ENCODE measurements around the gene KREMEN2.
A peak's percentile ranks its signal among the peaks of the same experiment; 100 is the strongest.
"Not testable (repeated sequence)": the region's sequence is repeated elsewhere in the genome, so short reads cannot be mapped to it uniquely, and the experiment has no call there.

The KREMEN2 gene

GRCh38 chr16:2963723-2964474 is at the start of gene KREMEN2:
Gene KREMEN2, plus strand, starts transcription at chr16:2964275. Its CDS starts 246 bp downstream, at chr16:2964521.
- DNase-seq (ENCODE audit: low read depth in 2 of 3, low spot score in 2 of 3) = no peak

- DNase-seq (ENCODE audit: low read depth in 2 of 3, low spot score in 2 of 3) = no peak
Observed at GRCh38 chr16:2915196-2915929, 48.7 kb upstream of the KREMEN2 start.

- DNase-seq (ENCODE audit: low read depth in 2 of 3, low spot score in 2 of 3) = peak in 2 of 3 experiments; percentile 20 to 36
Observed at GRCh38 chr16:2919511-2920255, 44.4 kb upstream of the KREMEN2 start.

- no peak for DNase-seq (ENCODE audit: low read depth in 2 of 3, low spot score in 2 of 3)
Observed at GRCh38 chr16:2923481-2923880, 40.6 kb upstream of the KREMEN2 start.

GRCh38 chr16:2924901-2925755 is 38.9 kb upstream of the KREMEN2 start:
- no peak for DNase-seq (ENCODE audit: low read depth in 2 of 3, low spot score in 2 of 3)

- DNase-seq (ENCODE audit: low read depth in 2 of 3, low spot score in 2 of 3) = no peak
Observed at GRCh38 chr16:2925951-2926649, 38.0 kb upstream of the KREMEN2 start.

GRCh38 chr16:2926650-2926999 is 37.5 kb upstream of the KREMEN2 start:
- DNase-seq (ENCODE audit: low read depth in 2 of 3, low spot score in 2 of 3) = no peak

- peak; percentile 64 to 82 (median 82) for DNase-seq (ENCODE audit: low read depth in 2 of 3, low spot score in 2 of 3)
Observed at GRCh38 chr16:2927010-2927646, 36.9 kb upstream of the KREMEN2 start.

- not testable (repeated sequence) for DNase-seq (ENCODE audit: low read depth in 2 of 3, low spot score in 2 of 3)
Observed at GRCh38 chr16:2928151-2928550, 35.9 kb upstream of the KREMEN2 start.

GRCh38 chr16:2928796-2929195 is 35.3 kb upstream of the KREMEN2 start:
- no peak for DNase-seq (ENCODE audit: low read depth in 2 of 3, low spot score in 2 of 3)

- DNase-seq (ENCODE audit: low read depth in 2 of 3, low spot score in 2 of 3) = no peak
Observed at GRCh38 chr16:2929693-2930092, 34.4 kb upstream of the KREMEN2 start.

- DNase-seq (ENCODE audit: low read depth in 2 of 3, low spot score in 2 of 3) = no peak
Observed at GRCh38 chr16:2930236-2930635, 33.8 kb upstream of the KREMEN2 start.

GRCh38 chr16:2931231-2931914 is 32.7 kb upstream of the KREMEN2 start:
- DNase-seq (ENCODE audit: low read depth in 2 of 3, low spot score in 2 of 3) = not testable (repeated sequence)

- no peak for DNase-seq (ENCODE audit: low read depth in 2 of 3, low spot score in 2 of 3)
Observed at GRCh38 chr16:2933136-2933535, 30.9 kb upstream of the KREMEN2 start.

- DNase-seq (ENCODE audit: low read depth in 2 of 3, low spot score in 2 of 3) = no peak
Observed at GRCh38 chr16:2933701-2934100, 30.4 kb upstream of the KREMEN2 start.

- DNase-seq (ENCODE audit: low read depth in 2 of 3, low spot score in 2 of 3) = no peak
Observed at GRCh38 chr16:2934450-2934849, 29.6 kb upstream of the KREMEN2 start.

GRCh38 chr16:2936436-2937011 is 27.6 kb upstream of the KREMEN2 start:
- DNase-seq (ENCODE audit: low read depth in 2 of 3, low spot score in 2 of 3) = no peak

- no peak for DNase-seq (ENCODE audit: low read depth in 2 of 3, low spot score in 2 of 3)
Observed at GRCh38 chr16:2937170-2937569, 26.9 kb upstream of the KREMEN2 start.

GRCh38 chr16:2938206-2938605 is 25.9 kb upstream of the KREMEN2 start:
- no peak for DNase-seq (ENCODE audit: low read depth in 2 of 3, low spot score in 2 of 3)

Measured in activated CD8-positive, alpha-beta memory T cell treated with anti-CD3 and anti-CD28 coated beads for 48 hours (primary cell).